Hepatocyte (in vitro differentiated cells): Measurements from ENCODE around the gene TMEM51.

Experiments
- CTCF ChIP-seq: fragments of 200-600 bp; sonication (generic); IDR thresholded peaks from 2 replicates; pipeline ENCODE4 v1.5.1; 2016; ENCODE audit warnings: antibody characterized with exemption, mild to moderate bottlenecking; ENCODE audit not compliant: poor library complexity
- EZH2 ChIP-seq: fragments of 200-600 bp; sonication (generic); IDR thresholded peaks from 2 replicates; pipeline ENCODE4 v1.6.1; 2016; ENCODE audit warnings: antibody characterized with exemption, mild to moderate bottlenecking, borderline replicate concordance
- EZH2phosphoT487 ChIP-seq: fragments of 200-600 bp; sonication (generic); IDR thresholded peaks from one replicate; pipeline ENCODE4 v1.6.1; 2018; ENCODE audit warnings: antibody characterized with exemption, mild to moderate bottlenecking, low read depth, moderate library complexity; ENCODE audit not compliant: unreplicated experiment, severe bottlenecking

- TF ChIP-seq EZH2 (no peak), CTCF (no peak), EZH2phosphoT487 (no peak)
Observed at GRCh38 chr1:15186073-15186845, 32.7 kb downstream of the TMEM51 start.
